GM23338 (cell line): ENCODE measurements around the gene RPL36A. TPM values are rescaled to one million over a fixed set of nuclear protein-coding genes. Genes with fewer than 3 reads are reported as not detected.

Experiments used
- ATAC-seq: fragments of 200-7000 bp; cut with Tn5 transposase; 3 replicates; pipeline ENCODE4 v1.9.1; 2020
- DNase-seq: peaks from one replicate; pipeline ENCODE4 v3.0.0-alpha.2; 2015; ENCODE audit warnings: low spot score
- H2AFZ ChIP-seq: fragments of 200-600 bp; sonication (generic); 2 replicates; pipeline ENCODE4 v1.8.0; 2016; ENCODE audit warnings: antibody characterized with exemption, mild to moderate bottlenecking, moderate library complexity
- H3F3A ChIP-seq: fragments of 200-600 bp; sonication (generic); replicated peaks from 2 replicates; pipeline ENCODE4 v1.8.0; 2017; ENCODE audit warnings: antibody characterized with exemption, mixed run types, low read depth
- H3K27ac ChIP-seq: fragments of 200-600 bp; sonication (generic); 2 replicates; pipeline ENCODE4 v1.6.1; 2016; ENCODE audit warnings: low read depth
- H3K27me3 ChIP-seq: fragments of 200-600 bp; sonication (generic); 2 replicates; pipeline ENCODE4 v1.8.0; 2016; ENCODE audit warnings: mild to moderate bottlenecking, mixed run types, moderate library complexity; ENCODE audit not compliant: insufficient read depth
- H3K36me3 ChIP-seq: fragments of 200-600 bp; sonication (generic); 2 replicates; pipeline ENCODE4 v1.8.0; 2016; ENCODE audit warnings: mild to moderate bottlenecking; ENCODE audit not compliant: insufficient read depth
- H3K4me1 ChIP-seq: fragments of 200-600 bp; sonication (generic); 2 replicates; pipeline ENCODE4 v1.8.0; 2016; ENCODE audit warnings: mild to moderate bottlenecking, moderate library complexity; ENCODE audit not compliant: insufficient read depth
- H3K4me2 ChIP-seq: fragments of 200-600 bp; sonication (generic); 2 replicates; pipeline ENCODE4 v1.7.1; 2017; ENCODE audit warnings: mixed run types
- H3K4me3 ChIP-seq: fragments of 200-600 bp; sonication (generic); 2 replicates; pipeline ENCODE4 v1.6.1; 2016; ENCODE audit warnings: mixed run types
- H3K79me2 ChIP-seq: fragments of 200-600 bp; sonication (generic); replicated peaks from 2 replicates; pipeline ENCODE4 v1.8.0; 2017; ENCODE audit warnings: mild to moderate bottlenecking; ENCODE audit not compliant: insufficient read depth
- H3K9me2 ChIP-seq: fragments of 200-600 bp; sonication (generic); 2 replicates; pipeline ENCODE4 v1.8.0; 2017; ENCODE audit not compliant: insufficient read depth
- H4K20me1 ChIP-seq: fragments of 200-600 bp; sonication (generic); replicated peaks from 2 replicates; pipeline ENCODE4 v1.8.0; 2017; ENCODE audit warnings: mild to moderate bottlenecking; ENCODE audit not compliant: insufficient read depth
- H3K27ac Mint-ChIP-seq: 2 replicates; pipeline ENCODE4 v1.8.0; 2020; ENCODE audit warnings: inconsistent platforms, mild to moderate bottlenecking, moderate library complexity, mixed read lengths
- H3K27me3 Mint-ChIP-seq: 3 replicates; pipeline ENCODE4 v1.8.0; 2022; ENCODE audit warnings: low read depth, mild to moderate bottlenecking, moderate library complexity, mixed read lengths, inconsistent platforms; ENCODE audit not compliant: insufficient read depth, poor library complexity
- H3K36me3 Mint-ChIP-seq: 3 replicates; pipeline ENCODE4 v1.8.0; 2021; ENCODE audit warnings: low read depth, mild to moderate bottlenecking, inconsistent platforms, moderate library complexity, mixed read lengths
- H3K4me1 Mint-ChIP-seq: 3 replicates; pipeline ENCODE4 v1.8.0; 2020; ENCODE audit warnings: mild to moderate bottlenecking, inconsistent platforms, mixed read lengths
- H3K4me3 Mint-ChIP-seq: 3 replicates; pipeline ENCODE4 v1.8.0; 2021; ENCODE audit warnings: moderate library complexity, mild to moderate bottlenecking, inconsistent platforms, mixed read lengths
- H3K9me3 Mint-ChIP-seq: 3 replicates; pipeline ENCODE4 v1.8.0; 2020; ENCODE audit warnings: moderate library complexity, mild to moderate bottlenecking, inconsistent platforms, mixed read lengths
- CREB1 ChIP-seq: fragments of 250-450 bp; sonication (Bioruptor Pico); IDR thresholded peaks from 2 replicates; pipeline ENCODE4 v1.5.0; 2020; ENCODE audit warnings: low read depth, mild to moderate bottlenecking, moderate library complexity
- EZH2 ChIP-seq: fragments of 200-600 bp; sonication (generic); IDR thresholded peaks from one replicate; pipeline ENCODE4 v1.8.0; 2017; ENCODE audit warnings: antibody characterized with exemption, mild to moderate bottlenecking, low read depth; ENCODE audit not compliant: unreplicated experiment
- EZH2phosphoT487 ChIP-seq: fragments of 200-600 bp; sonication (generic); IDR thresholded peaks from one replicate; pipeline ENCODE4 v1.8.1; 2018; ENCODE audit warnings: antibody characterized with exemption; ENCODE audit not compliant: unreplicated experiment
- JUNB ChIP-seq: IDR thresholded peaks from one replicate; pipeline ENCODE4 v1.6.1; 2016; ENCODE audit warnings: antibody characterized with exemption; ENCODE audit not compliant: unreplicated experiment
- NANOG ChIP-seq: IDR thresholded peaks from 2 replicates; pipeline ENCODE4 v1.6.1; 2016; ENCODE audit warnings: antibody characterized with exemption, borderline replicate concordance
- POLR2AphosphoS5 ChIP-seq: IDR thresholded peaks from 2 replicates; pipeline ENCODE4 v1.6.1; 2016; ENCODE audit warnings: antibody characterized with exemption, low read depth
- STAT1 ChIP-seq: IDR thresholded peaks from one replicate; pipeline ENCODE4 v1.6.1; 2016; ENCODE audit warnings: antibody characterized with exemption; ENCODE audit not compliant: unreplicated experiment
- ZNF114 ChIP-seq: fragments of 250-450 bp; sonication (Bioruptor Pico); IDR thresholded peaks from 2 replicates; pipeline ENCODE4 v1.5.0; 2020; ENCODE audit warnings: mild to moderate bottlenecking, moderate library complexity
- ZNF331 ChIP-seq: fragments of 250-450 bp; sonication (Bioruptor Pico); IDR thresholded peaks from 2 replicates; pipeline ENCODE4 v1.5.0; 2020; ENCODE audit warnings: low read depth, mild to moderate bottlenecking, moderate library complexity
- polyA plus RNA-seq: library from polyadenylated mRNA; unstranded; fragments of >200 nt; fragmentation: Nextera tagmentation; extraction: Ambion mirVana; gene quantifications from 2 replicates; pipeline ENCODE4 v1.2.1, GENCODE V29; 2016
- total RNA-seq: library from RNA; depleted of rRNA; stranded (reverse); fragments of >200 nt; shearing (Covaris generic); gene quantifications from 2 replicates; pipeline ENCODE4 v1.2.3, GENCODE V29; 2014
- TF ChIP-seq, protein P1 (sequence below), 2 experiments: fragments of 200-600 bp in 1 of 2; sonication (generic) in 1 of 2; conservative IDR thresholded peaks; 2 replicates each; pipeline versions ENCODE4 v1.5.1 to v1.6.1; 2016 to 2017; ENCODE audit warnings: antibody characterized with exemption in 2 of 2, low read depth in 2 of 2, mild to moderate bottlenecking in 2 of 2, moderate library complexity in 1 of 2
- TF ChIP-seq, protein P2 (sequence below): IDR thresholded peaks from 2 replicates; pipeline ENCODE4 v1.6.1; 2016; ENCODE audit warnings: antibody characterized with exemption
- TF ChIP-seq, protein P3 (sequence below): fragments of 250-450 bp; sonication (Bioruptor Pico); IDR thresholded peaks from 2 replicates; pipeline ENCODE4 v1.5.0; 2020; ENCODE audit warnings: mild to moderate bottlenecking, moderate library complexity
- TF ChIP-seq, protein P4 (sequence below): IDR thresholded peaks from one replicate; pipeline ENCODE4 v1.6.1; 2018; ENCODE audit warnings: antibody characterized with exemption; ENCODE audit not compliant: unreplicated experiment

The RPL36A gene
- total and polyA plus RNA-seq, 2 experiments from 2014 or later, result 901 to 1,348 TPM

DNA sequence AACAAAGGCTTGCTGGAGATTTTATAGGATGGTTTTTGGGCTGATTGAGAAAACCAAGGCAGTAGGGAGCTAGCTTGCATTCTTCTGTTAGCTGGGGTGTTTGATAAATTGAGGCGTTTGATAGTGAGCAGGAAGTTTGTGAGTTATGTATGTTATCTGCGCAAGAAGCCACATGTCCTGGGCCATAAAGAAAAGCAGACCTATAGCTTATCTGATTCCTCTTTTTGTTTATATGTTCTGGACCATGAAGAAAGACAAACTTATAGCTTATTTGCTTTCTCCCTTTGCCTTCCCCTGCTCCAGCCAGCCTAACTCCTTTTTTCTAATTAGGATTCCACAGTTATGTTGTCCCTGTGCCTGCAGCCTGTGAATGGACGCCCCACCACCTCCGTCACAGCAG, 26.4 kb downstream of the RPL36A start:
- peak overlapping the region; percentile 59; the same call in 1 of the 2 replicates for H3K4me3 ChIP-seq
- H3K4me2 ChIP-seq, result peak overlapping the region; percentile 77; the same call in 1 of the 2 replicates
- no peak for ATAC-seq
- H3K27ac Mint-ChIP-seq, result no peak overlapping the region; the same call in 1 of the 2 replicates
- H3K9me3 Mint-ChIP-seq, result no peaks in the 10 kb centered on the region
- no peak for DNase-seq
- H3K27ac ChIP-seq, result no peak overlapping the region
- peaks cover 27% of the 10 kb centered on the region for H3K4me1 Mint-ChIP-seq
- peak overlapping the region; percentile 90 for H3K4me3 Mint-ChIP-seq
- TF ChIP-seq, protein P1, sequence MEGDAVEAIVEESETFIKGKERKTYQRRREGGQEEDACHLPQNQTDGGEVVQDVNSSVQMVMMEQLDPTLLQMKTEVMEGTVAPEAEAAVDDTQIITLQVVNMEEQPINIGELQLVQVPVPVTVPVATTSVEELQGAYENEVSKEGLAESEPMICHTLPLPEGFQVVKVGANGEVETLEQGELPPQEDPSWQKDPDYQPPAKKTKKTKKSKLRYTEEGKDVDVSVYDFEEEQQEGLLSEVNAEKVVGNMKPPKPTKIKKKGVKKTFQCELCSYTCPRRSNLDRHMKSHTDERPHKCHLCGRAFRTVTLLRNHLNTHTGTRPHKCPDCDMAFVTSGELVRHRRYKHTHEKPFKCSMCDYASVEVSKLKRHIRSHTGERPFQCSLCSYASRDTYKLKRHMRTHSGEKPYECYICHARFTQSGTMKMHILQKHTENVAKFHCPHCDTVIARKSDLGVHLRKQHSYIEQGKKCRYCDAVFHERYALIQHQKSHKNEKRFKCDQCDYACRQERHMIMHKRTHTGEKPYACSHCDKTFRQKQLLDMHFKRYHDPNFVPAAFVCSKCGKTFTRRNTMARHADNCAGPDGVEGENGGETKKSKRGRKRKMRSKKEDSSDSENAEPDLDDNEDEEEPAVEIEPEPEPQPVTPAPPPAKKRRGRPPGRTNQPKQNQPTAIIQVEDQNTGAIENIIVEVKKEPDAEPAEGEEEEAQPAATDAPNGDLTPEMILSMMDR (conservative IDR thresholded peaks at IDR 0.05; ENCODE audit: low read depth in 2 of 2), result no peak
- TF ChIP-seq, protein P2, sequence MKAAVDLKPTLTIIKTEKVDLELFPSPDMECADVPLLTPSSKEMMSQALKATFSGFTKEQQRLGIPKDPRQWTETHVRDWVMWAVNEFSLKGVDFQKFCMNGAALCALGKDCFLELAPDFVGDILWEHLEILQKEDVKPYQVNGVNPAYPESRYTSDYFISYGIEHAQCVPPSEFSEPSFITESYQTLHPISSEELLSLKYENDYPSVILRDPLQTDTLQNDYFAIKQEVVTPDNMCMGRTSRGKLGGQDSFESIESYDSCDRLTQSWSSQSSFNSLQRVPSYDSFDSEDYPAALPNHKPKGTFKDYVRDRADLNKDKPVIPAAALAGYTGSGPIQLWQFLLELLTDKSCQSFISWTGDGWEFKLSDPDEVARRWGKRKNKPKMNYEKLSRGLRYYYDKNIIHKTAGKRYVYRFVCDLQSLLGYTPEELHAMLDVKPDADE, result no peak
- TF ChIP-seq POLR2AphosphoS5 (no peak), CREB1 (CRISPR knock-in tag) (no peak), STAT1 (no peak), JUNB (no peak), ZNF114 (CRISPR knock-in tag) (no peak), ZNF331 (CRISPR knock-in tag) (no peak), EZH2 (no peak), NANOG (no peak), EZH2phosphoT487 (no peak)
- TF ChIP-seq, protein P3, sequence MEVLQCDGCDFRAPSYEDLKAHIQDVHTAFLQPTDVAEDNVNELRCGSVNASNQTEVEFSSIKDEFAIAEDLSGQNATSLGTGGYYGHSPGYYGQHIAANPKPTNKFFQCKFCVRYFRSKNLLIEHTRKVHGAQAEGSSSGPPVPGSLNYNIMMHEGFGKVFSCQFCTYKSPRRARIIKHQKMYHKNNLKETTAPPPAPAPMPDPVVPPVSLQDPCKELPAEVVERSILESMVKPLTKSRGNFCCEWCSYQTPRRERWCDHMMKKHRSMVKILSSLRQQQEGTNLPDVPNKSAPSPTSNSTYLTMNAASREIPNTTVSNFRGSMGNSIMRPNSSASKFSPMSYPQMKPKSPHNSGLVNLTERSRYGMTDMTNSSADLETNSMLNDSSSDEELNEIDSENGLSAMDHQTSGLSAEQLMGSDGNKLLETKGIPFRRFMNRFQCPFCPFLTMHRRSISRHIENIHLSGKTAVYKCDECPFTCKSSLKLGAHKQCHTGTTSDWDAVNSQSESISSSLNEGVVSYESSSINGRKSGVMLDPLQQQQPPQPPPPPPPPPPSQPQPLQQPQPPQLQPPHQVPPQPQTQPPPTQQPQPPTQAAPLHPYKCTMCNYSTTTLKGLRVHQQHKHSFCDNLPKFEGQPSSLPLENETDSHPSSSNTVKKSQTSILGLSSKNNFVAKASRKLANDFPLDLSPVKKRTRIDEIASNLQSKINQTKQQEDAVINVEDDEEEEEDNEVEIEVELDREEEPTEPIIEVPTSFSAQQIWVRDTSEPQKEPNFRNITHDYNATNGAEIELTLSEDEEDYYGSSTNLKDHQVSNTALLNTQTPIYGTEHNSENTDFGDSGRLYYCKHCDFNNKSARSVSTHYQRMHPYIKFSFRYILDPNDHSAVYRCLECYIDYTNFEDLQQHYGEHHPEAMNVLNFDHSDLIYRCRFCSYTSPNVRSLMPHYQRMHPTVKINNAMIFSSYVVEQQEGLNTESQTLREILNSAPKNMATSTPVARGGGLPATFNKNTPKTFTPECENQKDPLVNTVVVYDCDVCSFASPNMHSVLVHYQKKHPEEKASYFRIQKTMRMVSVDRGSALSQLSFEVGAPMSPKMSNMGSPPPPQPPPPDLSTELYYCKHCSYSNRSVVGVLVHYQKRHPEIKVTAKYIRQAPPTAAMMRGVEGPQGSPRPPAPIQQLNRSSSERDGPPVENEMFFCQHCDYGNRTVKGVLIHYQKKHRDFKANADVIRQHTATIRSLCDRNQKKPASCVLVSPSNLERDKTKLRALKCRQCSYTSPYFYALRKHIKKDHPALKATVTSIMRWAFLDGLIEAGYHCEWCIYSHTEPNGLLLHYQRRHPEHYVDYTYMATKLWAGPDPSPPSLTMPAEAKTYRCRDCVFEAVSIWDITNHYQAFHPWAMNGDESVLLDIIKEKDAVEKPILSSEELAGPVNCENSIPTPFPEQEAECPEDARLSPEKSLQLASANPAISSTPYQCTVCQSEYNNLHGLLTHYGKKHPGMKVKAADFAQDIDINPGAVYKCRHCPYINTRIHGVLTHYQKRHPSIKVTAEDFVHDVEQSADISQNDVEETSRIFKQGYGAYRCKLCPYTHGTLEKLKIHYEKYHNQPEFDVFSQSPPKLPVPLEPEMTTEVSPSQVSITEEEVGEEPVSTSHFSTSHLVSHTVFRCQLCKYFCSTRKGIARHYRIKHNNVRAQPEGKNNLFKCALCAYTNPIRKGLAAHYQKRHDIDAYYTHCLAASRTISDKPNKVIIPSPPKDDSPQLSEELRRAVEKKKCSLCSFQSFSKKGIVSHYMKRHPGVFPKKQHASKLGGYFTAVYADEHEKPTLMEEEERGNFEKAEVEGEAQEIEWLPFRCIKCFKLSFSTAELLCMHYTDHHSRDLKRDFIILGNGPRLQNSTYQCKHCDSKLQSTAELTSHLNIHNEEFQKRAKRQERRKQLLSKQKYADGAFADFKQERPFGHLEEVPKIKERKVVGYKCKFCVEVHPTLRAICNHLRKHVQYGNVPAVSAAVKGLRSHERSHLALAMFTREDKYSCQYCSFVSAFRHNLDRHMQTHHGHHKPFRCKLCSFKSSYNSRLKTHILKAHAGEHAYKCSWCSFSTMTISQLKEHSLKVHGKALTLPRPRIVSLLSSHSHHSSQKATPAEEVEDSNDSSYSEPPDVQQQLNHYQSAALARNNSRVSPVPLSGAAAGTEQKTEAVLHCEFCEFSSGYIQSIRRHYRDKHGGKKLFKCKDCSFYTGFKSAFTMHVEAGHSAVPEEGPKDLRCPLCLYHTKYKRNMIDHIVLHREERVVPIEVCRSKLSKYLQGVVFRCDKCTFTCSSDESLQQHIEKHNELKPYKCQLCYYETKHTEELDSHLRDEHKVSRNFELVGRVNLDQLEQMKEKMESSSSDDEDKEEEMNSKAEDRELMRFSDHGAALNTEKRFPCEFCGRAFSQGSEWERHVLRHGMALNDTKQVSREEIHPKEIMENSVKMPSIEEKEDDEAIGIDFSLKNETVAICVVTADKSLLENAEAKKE (CRISPR knock-in tag), result no peak
- TF ChIP-seq, protein P4, sequence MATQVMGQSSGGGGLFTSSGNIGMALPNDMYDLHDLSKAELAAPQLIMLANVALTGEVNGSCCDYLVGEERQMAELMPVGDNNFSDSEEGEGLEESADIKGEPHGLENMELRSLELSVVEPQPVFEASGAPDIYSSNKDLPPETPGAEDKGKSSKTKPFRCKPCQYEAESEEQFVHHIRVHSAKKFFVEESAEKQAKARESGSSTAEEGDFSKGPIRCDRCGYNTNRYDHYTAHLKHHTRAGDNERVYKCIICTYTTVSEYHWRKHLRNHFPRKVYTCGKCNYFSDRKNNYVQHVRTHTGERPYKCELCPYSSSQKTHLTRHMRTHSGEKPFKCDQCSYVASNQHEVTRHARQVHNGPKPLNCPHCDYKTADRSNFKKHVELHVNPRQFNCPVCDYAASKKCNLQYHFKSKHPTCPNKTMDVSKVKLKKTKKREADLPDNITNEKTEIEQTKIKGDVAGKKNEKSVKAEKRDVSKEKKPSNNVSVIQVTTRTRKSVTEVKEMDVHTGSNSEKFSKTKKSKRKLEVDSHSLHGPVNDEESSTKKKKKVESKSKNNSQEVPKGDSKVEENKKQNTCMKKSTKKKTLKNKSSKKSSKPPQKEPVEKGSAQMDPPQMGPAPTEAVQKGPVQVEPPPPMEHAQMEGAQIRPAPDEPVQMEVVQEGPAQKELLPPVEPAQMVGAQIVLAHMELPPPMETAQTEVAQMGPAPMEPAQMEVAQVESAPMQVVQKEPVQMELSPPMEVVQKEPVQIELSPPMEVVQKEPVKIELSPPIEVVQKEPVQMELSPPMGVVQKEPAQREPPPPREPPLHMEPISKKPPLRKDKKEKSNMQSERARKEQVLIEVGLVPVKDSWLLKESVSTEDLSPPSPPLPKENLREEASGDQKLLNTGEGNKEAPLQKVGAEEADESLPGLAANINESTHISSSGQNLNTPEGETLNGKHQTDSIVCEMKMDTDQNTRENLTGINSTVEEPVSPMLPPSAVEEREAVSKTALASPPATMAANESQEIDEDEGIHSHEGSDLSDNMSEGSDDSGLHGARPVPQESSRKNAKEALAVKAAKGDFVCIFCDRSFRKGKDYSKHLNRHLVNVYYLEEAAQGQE, result no peak
- no peaks in the 10 kb centered on the region; the same call in 1 of the 2 replicates for H3K4me1 ChIP-seq
- peaks cover 27% of the 10 kb centered on the region for H3K36me3 Mint-ChIP-seq
- no peaks in the 10 kb centered on the region for H3K9me2 ChIP-seq
- no peaks in the 10 kb centered on the region for H3F3A ChIP-seq
- no peaks in the 10 kb centered on the region for H3K27me3 ChIP-seq
- peaks cover 10% of the 10 kb centered on the region for H3K27me3 Mint-ChIP-seq
- H4K20me1 ChIP-seq, result no peaks in the 10 kb centered on the region
- H2AFZ ChIP-seq, result peak overlapping the region; percentile 23; the same call in 1 of the 2 replicates
- peaks cover 3% of the 10 kb centered on the region; the same call in 1 of the 2 replicates for H3K79me2 ChIP-seq
- H3K36me3 ChIP-seq, result no peaks in the 10 kb centered on the region; the same call in 1 of the 2 replicates
